Measurements from ENCODE around the gene MIOS. TPM values are rescaled to one million over a fixed set of nuclear protein-coding genes. Genes with fewer than 3 reads are reported as not detected.

The MIOS gene
- total RNA-seq: 35.1 and 40.9 TPM in 2 replicates

GRCh38 chr7:7566651-7567611 is at the start of gene MIOS:
Gene MIOS, plus strand, starts transcription at chr7:7566884. Its CDS starts 5,592 bp downstream, at chr7:7572476.

GRCh38 chr7:7535691-7536090 is 31.0 kb upstream of the MIOS start, which contains the start of gene COL28A1:
Gene COL28A1, minus strand, starts transcription at chr7:7535873. Its CDS starts 2,998 bp downstream, at chr7:7532875.

GRCh38 chr7:7640221-7641128 is 73.8 kb downstream of the MIOS start, which contains the start of gene UMAD1:
Gene UMAD1, plus strand, starts transcription at chr7:7640752. Its CDS starts 32,620 bp downstream, at chr7:7673372.

Other genes starting within 250 kb of the MIOS start
- not detected in 2 replicates for gene COL28A1, start 31.0 kb upstream of the MIOS start, total RNA-seq
- gene UMAD1, start 73.9 kb downstream of the MIOS start, total RNA-seq: 6.0 and 8.8 TPM in 2 replicates
- gene RPA3, start 151.7 kb downstream of the MIOS start, total RNA-seq: 30.2 and 39.4 TPM in 2 replicates

All from thoracic aorta endothelial cell (primary cell).